ENCODE data around the gene CAMTA1.

CAMTA1 gene

GRCh38 chr1:7510389-7510931, 725.2 kb downstream of the CAMTA1 start:
- DNase-seq (ENCODE audit: low read depth in 2 of 2) = no peak

- DNase-seq (ENCODE audit: low read depth in 2 of 2) = no peak
Observed at GRCh38 chr1:7511381-7511780, 726.1 kb downstream of the CAMTA1 start.

- no peak for DNase-seq (ENCODE audit: low read depth in 2 of 2)
Observed at GRCh38 chr1:7513081-7513480, 727.8 kb downstream of the CAMTA1 start.

GRCh38 chr1:7515175-7515574, 729.9 kb downstream of the CAMTA1 start:
- DNase-seq (ENCODE audit: low read depth in 2 of 2) = no peak

- no peak for DNase-seq (ENCODE audit: low read depth in 2 of 2)
Observed at GRCh38 chr1:7515904-7516303, 730.6 kb downstream of the CAMTA1 start.

GRCh38 chr1:7516341-7516740, 731.1 kb downstream of the CAMTA1 start:
- no peak for DNase-seq (ENCODE audit: low read depth in 2 of 2)

- DNase-seq (ENCODE audit: low read depth in 2 of 2) = no peak
Observed at GRCh38 chr1:7516929-7517328, 731.7 kb downstream of the CAMTA1 start.

- no peak for DNase-seq (ENCODE audit: low read depth in 2 of 2)
Observed at GRCh38 chr1:7517611-7518330, 732.5 kb downstream of the CAMTA1 start.

- DNase-seq (ENCODE audit: low read depth in 2 of 2) = no peak
Observed at GRCh38 chr1:7518411-7518810, 733.2 kb downstream of the CAMTA1 start.

GRCh38 chr1:7519181-7519860, 734.1 kb downstream of the CAMTA1 start:
- DNase-seq (ENCODE audit: low read depth in 2 of 2) = no peak

- DNase-seq (ENCODE audit: low read depth in 2 of 2) = no peak
Observed at GRCh38 chr1:7519861-7520395, 734.7 kb downstream of the CAMTA1 start.

GRCh38 chr1:7520496-7520895, 735.2 kb downstream of the CAMTA1 start:
- DNase-seq (ENCODE audit: low read depth in 2 of 2) = no peak

- no peak for DNase-seq (ENCODE audit: low read depth in 2 of 2)
Observed at GRCh38 chr1:7524341-7525337, 739.4 kb downstream of the CAMTA1 start.

- no peak for DNase-seq (ENCODE audit: low read depth in 2 of 2)
Observed at GRCh38 chr1:7525338-7526063, 740.2 kb downstream of the CAMTA1 start.

GRCh38 chr1:7526196-7526866, 741.1 kb downstream of the CAMTA1 start:
- DNase-seq (ENCODE audit: low read depth in 2 of 2) = no peak

GRCh38 chr1:7526867-7527732, 741.8 kb downstream of the CAMTA1 start:
- no peak for DNase-seq (ENCODE audit: low read depth in 2 of 2)

- no peak for DNase-seq (ENCODE audit: low read depth in 2 of 2)
Observed at GRCh38 chr1:7527733-7528045, 742.4 kb downstream of the CAMTA1 start.

GRCh38 chr1:7528386-7529198, 743.3 kb downstream of the CAMTA1 start:
- DNase-seq (ENCODE audit: low read depth in 2 of 2) = no peak

GRCh38 chr1:7529917-7530316, 744.7 kb downstream of the CAMTA1 start:
- no peak for DNase-seq (ENCODE audit: low read depth in 2 of 2)
